Stimulated activated CD4-positive, alpha-beta T cell treated with anti-CD3 and anti-CD28 coated beads, Interleukin-2, amount 100 ng/mL, for 24 hours (primary cell): ENCODE measurements around the gene PPP1R14D.

ENCODE experiments used
- DNase-seq, 2 donors: peaks; one replicate each; pipeline ENCODE4 v3.0.0-alpha.2; 2020

PPP1R14D gene

DNA sequence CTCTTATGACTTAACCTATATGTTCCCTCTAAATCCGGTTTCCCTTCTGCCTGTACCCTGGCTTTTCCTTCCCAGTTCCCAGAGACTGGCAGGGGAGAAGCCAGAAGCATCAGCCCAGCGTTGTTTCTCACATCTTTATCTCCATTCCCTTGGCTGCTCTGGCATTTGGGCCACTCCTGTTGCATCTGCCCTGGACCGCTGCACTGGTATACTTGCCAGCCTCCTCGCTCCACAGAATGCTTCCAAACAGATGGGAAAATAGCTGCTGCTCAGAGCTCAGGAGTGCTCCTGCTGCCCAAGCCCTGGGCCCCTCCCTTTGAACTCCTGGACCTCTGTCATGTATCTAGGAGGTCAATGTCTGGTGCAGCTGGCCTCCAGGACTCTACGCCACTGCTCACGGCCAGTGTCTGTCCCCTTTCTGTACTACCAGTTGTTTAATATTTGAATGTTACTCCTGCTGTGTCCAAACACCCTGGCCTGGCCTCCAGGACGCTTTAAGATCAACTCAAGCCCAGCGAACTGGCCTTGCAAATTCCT, 22.1 kb upstream of the PPP1R14D start:
- no peak for DNase-seq

DNA sequence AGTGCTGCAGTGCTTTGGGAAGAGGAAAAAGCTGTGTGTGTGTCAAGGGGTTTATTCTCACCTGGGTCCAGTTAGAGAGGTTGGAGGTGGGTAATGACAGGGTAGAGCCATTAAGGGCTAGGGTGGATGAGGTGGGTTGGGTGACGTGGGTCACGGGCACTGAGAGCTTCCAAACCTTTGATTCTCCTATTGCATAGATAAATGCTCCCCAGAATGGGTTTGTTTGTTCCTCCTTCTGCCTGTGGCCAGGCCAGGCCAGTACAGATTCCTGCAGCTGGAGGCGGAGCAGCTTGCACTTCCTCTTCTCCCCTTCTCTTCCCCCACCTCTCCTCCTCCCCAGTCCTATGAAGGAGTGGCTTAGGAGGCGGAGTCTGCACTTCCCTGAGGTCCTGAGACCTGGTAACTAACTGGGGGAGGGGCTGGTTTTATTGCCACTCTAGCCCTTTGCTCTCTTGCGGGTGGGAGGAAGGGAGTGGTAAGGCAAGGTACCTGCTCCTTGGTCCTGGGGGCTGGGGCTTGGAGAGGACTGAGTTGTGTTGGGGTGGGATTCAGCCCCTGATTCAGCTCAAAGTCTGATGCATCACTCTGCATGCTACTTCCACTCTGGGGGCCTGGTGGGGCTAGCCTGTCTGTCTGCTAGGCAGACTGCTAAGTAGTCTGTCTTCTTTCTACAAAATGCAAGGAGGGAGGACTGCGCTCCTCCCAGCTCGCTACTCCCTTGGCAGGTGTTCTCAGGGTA, 18.9 kb upstream of the PPP1R14D start:
- no peak for DNase-seq

DNA sequence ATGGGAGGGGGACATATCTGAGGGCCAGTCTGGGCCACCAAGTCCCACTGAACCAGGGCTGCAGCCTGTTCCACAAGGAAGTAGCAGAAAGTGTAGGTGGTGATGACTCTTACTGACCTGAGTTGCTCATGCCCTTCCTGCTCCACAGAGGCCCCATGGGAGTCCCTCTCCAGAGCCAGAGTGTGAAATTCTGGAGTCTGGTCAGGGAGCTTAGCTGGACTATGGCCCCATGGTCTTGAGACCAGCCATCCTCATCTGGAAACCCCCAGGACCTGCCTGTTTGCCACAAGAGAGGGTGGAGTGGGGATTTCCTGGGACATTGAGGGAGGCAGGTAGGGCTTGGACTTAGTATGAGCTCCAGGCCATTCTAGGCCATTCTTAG, 18.3 kb upstream of the PPP1R14D start:
- no peak for DNase-seq

DNA sequence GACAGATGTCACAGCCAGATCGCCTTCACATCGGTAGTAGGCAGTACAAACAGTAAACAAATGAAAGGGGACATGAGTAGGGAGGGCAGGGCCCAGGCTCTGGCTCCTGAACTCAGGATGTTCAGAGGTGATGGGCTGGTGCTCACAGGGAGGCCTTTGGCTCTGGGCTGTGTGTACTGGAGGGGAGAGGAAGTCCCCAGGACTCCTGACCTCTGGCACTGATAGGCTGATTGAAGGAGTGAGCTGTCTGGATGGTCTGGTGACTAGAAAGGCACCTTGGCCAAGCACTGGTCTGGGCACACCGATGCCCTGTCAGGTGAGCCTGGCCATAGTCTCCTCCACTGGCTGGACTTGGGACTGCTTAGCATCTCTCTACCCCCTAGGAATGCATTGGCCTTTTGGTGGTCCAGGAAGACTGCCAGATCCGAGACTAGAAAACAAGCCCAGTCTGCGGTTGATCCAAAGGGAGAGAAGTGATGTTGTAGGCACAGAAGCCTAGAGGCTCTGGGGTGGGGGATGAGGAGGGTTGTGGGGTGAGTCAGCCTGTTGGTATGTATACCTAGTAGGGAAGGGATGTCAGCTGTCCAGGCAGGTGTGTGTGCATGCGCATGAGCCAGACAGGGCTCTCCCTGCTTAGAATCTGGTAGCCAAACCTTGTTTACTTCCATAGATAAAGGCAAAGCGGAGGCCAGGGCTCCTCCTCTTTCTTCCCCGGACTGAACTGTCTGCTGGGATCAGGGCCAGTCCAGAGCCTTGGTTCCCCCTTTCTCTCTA, 17.2 kb upstream of the PPP1R14D start:
- no peak for DNase-seq

DNA sequence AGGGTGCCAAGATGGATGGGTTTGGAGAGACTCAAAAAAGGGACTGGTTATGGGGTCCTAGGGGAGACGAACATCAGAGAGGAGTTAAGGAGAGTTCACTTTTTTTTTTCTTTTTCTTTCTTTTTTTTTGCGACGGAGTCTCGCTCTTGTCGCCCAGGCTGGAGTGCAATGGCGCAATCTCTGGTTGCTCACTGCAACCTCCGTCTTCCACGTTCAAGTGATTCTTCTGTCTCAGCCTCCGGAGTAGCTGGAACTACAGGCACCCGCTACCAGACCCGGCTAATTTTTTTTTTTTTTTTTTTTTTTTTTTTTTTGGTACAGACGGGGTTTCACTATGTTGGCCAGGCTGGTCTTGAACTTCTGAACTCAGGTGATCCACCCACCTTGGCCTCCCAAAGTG, 16.5 kb upstream of the PPP1R14D start:
- no peak for DNase-seq

DNA sequence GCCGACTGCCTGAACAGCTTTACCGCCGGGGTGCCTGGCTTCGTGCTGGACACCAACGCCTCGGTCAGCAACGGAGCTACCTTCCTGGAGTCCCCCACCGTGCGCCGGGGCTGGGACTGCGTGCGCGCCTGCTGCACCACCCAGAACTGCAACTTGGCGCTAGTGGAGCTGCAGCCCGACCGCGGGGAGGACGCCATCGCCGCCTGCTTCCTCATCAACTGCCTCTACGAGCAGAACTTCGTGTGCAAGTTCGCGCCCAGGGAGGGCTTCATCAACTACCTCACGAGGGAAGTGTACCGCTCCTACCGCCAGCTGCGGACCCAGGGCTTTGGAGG, 16.2 kb upstream of the PPP1R14D start:
- peak; percentile 43 to 49 for DNase-seq

DNA sequence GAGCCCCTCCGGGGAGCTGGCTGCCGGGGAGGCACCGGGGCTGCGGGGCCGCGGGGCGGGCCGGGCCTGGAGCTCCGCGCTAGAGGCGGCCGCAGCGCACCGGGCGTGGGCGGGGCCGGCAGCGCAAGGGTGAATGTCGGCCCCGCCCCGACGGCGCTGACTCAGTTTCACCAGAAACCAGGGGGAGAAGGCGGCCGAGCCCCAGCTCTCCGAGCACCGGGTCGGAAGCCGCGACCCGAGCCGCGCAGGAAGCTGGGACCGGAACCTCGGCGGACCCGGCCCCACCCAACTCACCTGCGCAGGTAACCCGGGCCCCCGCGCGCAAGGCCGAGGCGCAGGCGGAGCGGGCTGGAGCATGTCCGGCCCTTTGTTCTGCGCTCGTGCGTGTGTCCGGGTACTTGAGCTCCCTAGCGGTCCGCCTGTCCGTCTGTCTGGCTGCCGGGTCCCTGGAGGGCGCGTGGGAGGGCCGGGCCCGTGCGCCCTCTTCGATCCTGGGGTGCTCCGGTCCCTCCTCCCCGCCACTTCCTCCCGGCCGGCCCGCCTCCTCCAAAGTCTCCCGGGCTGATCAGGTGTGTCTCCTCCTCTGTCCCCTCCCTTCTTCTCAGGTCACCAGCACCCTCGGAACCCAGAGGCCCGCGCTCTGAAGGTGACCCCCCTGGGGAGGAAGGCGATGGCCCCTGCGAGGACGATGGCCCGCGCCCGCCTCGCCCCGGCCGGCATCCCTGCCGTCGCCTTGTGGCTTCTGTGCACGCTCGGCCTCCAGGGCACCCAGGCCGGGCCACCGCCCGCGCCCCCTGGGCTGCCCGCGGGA, 15.6 kb upstream of the PPP1R14D start, which contains the start of gene SPINT1:
Gene SPINT1 (plus strand): TSS at position 164 of the 811 bp plus-strand sequence. CDS start 507 bp downstream, at position 671.
- DNase-seq, result peak; percentile 78 to 88

DNA sequence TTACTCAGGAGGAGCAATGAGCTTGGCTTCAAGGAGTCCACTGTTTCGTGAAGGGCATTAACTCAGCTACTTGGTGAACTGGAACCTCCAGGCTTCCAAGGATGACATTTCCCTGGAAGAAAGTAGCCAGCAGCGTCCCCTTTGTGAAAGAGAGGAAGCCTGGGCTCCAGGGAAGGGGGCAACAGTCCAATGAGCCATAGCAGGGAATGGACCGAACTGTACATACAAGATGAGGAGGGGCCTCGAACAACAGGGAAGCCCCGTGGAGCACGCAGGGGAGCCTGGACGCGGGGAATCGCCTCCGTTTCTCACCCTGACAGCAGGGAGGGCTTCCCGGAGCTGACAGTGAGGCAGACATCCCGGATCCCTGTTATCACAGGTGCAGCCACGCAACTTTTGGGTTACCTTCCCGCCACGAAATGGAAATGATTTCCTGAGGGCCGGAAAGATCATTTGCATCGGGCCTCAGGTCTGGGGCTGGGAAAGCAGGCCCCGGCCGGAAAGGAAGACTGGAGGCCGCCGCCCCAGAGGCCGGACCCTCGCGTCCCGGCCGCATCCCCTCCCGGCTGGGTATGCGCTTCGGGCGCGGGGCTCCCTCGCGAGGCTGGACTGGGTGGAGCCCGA, 14.9 kb upstream of the PPP1R14D start:
- DNase-seq, result no peak

DNA sequence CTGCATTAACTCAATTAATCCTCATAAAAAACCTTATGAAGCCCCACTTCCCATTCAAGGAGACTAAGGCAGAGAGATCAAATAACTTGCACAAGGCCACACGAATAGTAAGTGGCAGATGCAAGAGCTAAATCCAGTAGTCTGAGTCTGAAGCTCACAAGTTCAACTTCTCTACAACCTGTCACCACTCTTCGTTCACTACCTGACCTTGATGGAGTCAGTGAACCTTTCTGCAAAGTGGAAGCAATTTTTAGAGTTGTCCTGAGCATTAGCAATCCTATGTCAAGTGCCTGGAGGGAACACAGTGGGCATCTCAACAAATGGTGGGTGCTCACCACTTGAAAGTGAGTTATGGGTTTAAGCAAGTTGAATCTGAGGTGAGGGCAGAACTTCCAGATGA, 13.2 kb upstream of the PPP1R14D start:
- no peak for DNase-seq

DNA sequence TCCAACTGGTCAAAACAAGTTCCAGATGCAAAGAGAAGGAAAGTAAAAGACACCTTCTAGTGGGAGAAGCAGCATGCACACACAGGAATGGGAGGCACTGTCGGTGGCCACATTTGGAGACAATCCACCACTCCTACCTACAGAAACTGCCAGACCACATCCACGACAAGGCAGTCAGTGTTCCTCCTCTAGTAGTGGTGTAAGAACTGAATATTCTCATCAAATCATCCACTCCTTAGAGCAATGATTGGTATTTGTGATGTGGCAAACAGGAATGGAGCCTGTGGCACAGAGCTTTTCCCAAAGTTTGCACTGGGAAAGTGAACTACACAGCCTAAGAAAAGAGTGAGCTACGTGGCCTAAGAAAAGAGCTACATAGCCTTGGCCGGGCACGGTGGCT, 10.2 kb upstream of the PPP1R14D start:
- DNase-seq, result no peak

DNA sequence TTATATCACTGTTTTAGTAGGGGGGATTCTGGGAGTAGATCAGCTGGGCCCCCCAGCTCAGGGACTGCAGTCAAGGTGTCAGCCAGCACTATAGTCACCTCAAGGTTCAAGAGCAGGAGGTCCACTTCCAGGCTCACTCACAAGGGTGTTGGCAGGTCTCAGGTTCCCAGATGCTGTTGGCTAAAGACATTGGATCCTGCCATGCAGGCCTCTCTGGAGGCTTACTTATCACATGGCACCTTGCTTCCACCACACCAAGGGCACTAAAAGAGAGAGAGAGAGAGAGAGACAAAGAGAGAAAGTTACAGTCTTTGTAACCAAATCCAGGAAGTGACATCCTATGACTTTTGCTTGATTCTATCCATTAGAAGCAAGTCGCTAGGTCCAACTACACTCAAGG, 7.5 kb upstream of the PPP1R14D start:
- DNase-seq, result no peak

DNA sequence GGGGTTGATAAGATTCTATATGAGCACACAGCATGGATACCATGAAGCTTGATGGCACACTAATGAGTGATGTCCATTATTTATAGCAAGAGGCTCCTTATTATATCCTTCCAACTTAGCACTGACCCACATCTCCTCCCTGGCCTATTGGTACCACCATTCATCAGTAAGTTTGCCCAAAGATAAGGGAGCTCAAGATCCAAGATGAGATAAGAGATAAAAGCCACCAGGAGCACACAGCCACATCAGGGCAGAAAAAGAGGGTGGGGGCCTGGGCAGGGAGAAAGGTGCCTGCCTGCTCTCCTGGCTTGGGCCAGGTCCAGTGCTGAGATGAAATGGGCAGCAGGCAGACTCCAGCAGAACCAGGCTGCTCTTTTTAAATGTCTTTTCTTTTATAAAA, 4.4 kb upstream of the PPP1R14D start:
- no peak for DNase-seq

DNA sequence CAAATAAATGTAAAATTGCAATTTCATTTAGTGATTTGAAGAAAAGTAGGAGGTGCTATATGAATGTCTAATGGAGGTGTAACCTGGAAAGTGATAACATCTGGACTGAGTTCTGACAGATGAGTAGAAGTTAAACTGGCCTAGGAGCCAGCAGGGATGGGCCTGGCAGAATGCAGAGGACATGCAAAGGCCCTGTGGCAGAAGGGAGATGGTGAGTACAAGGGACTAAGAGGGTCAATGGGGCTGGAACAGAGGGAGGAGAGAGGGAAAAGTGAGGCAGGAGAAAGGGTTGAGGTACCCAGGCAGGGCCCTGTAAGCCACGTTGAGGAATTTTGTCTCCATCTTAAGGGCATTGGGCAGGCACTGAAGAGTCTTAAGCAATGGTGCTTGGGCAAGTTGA, 3.4 kb upstream of the PPP1R14D start:
- DNase-seq, result no peak

DNA sequence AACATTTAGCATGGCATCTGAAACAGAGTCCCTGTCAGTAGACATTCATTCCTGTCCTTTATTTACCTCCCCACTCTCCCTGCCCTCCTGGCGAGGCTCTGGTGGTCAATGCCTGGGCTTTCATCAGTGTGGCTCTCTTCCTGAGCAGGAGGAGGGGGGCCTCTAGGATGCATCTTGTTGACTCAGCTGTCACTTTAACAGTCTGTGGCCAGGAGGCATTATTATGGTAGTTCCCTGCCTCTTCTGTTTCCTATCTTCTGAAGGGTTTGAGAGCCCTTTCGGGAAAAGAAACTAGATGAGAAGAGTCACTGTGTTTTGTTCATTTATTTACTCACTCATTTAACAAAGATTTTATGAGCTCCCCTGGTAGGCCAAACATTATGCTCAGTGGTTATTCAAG, 2.4 kb upstream of the PPP1R14D start:
- DNase-seq, result no peak

DNA sequence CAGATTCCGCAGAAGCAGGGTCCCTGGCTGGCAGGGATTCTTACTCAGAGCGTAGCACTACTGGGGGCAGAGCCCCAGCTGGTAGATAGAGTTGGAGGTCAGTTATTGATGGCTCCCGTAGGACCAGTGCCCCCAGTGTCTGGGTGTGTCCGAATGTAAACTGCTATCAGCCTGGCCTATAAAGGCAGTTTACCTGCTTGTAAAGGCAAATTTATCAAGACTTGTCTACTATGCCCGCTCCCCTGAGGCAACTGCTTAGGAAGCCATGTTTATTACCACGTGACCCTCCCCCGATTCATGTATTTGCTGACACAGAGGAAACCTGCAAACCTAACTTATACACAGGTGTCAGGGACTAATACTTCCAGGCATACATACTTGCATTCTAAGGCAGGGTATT, 607 bp upstream of the PPP1R14D start:
- no peak for DNase-seq

DNA sequence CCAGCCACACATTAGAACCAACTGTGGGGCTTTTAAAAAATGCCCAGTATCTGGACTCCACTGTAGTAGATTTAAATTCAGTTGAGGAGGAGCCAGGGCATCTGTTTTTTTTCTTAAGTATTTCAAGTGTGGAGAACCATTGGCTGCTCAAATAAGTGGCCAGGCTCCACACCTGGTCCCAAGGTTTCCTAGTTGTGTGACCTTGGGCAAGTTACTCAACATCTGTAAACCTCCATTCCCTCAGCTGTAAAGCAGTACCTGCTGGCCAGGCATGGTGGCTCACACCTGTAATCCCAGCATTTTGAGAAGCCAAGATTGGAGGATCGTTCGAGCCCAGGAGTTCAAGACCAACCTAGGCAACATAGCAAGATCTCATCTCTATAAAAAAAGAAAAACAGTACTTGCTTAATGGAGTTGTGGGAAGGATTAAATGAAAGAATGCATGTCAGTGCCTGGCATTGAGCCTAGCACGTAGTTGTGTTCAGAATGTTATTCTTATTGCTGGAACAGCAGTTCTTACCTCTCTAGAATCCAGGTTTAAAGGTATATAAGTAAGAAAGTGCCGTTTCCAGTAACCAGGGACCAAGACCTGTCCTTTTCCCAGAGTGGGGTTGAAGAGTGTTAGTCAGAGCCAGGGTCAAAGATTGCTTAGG, 2.0 kb downstream of the PPP1R14D start:
- no peak for DNase-seq

DNA sequence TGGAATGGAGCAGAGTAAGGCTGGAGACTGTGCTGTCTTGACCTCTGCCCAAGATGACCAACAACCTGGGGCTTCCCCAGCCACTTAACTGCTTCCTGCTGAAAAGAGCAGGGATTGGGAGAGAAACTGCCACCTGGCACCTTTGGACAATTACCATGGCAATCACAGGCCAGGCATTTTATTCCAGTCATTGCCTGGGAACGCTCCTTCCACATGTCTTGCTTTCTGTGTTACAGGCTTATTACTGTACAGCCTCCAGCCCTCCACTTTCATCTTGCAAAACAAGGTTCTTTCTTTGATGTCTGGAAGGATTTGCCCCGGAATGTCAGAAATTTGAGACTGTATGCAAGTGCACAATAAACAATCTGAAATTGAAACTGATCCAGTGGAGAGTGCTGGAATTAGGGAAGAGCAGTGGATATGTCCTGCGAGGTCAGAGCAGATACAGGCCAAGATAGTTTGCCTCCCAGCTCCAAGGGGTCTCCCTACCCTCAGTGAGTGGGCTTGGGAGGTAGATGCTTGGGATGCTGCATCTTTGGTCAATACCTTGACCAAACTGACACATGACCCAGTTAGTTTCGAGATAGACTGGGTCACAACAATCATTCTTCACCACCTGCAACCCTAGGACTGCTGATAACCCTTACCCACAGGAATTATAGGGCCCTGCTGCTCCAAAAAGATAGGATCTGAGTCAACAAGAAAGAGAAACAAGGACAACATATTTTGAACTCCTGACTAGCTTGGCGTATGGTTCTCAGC, 2.7 kb downstream of the PPP1R14D start:
- no peak for DNase-seq

DNA sequence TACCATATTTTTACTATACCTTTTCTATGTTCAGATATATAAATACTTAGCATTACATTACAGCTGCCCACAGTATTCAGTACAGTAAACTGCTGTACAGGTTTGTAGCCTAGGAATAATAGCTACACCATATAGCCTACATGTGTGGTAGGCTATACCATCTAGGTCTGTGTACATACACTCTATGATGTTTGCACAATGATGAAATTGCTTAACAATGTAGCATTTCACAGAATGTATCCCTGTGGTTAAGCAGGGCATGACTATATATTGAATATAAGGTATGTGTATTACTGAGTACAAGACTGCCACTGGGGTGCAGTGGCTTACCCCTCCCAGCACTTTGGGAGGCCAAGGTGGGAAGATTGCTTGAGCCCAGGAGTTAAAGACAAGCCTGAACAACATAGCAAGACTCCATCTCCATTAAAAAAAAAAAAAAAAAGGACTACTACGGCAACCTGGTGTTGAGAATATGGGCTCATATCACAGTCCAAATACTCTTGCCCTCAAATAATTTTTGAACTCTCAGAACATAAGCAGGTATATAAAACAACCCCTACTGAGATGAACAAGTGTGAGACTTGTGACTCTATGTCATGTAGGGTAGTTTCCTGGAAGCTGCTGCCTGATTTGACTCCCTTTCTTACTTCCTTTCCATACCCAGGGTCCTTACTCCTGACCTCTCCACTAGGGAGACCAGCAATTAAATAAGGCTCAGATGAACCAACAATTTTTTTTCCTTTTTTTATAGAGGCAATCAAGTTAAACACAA, 4.8 kb downstream of the PPP1R14D start:
- no peak for DNase-seq

DNA sequence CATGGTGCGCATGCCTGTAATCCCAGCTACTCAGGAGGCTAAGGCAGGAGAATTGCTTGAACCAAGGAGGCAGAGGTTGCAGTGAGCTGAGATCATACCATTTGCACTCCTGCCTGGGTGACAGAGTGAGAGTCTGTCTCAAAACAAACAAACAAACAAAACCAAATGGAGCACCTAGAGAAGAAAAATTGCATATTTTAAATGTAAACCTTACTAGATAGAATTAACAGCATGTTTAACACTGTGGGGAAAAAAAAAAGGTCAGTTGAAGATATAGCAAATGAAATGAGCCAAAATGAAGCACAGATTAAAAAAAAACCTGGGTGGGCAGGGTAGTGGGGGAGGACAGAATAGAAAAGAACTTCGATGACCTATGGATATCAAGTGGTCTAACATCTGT, 7.3 kb downstream of the PPP1R14D start:
- no peak for DNase-seq

DNA sequence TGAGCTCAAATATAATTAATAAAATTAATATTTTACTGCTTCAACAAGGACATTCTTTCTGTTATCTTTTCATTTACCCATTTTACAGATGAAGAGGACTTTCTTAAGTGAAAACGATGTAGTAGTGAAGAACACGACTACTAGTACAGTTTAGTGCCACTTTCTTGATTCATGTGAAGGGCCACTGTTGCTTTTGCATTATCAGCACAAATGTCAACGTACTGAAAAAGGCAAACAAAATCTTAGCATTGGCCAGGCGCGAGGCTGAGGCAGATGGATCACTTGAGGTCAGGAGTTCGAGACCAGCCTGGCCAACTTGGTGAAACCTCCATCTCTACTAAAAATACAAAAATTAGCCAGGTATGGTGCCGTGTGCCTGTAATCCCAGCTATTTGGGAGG, 9.5 kb downstream of the PPP1R14D start:
- no peak for DNase-seq
